NCI-H1436 treated with DMSO at 0.1 percent for 48 hours (cell line): ENCODE results near the gene METAP2.
"Not testable (repeated sequence)": the region's sequence is repeated elsewhere in the genome, so short reads cannot be mapped to it uniquely, and the experiment has no call there.

ENCODE experiments used
- DNase-seq: peaks from one replicate; lab custom pipeline; 2025; lab: John Stamatoyannopoulos, UW

Gene METAP2

GRCh38 chr12:95462551-95462950 is 11.4 kb upstream of the METAP2 start:
- DNase-seq: no peak

GRCh38 chr12:95463050-95463449 is 10.9 kb upstream of the METAP2 start:
- DNase-seq: no peak

GRCh38 chr12:95463776-95464175 is 10.2 kb upstream of the METAP2 start:
- DNase-seq: not testable (repeated sequence)

GRCh38 chr12:95465275-95465674 is 8.7 kb upstream of the METAP2 start:
- no peak for DNase-seq

- no peak for DNase-seq
Observed at GRCh38 chr12:95470300-95470699, 3.7 kb upstream of the METAP2 start.

- no peak for DNase-seq
Observed at GRCh38 chr12:95473231-95473883, 595 bp upstream of the METAP2 start.

GRCh38 chr12:95474660-95474958 is 657 bp downstream of the METAP2 start:
- DNase-seq: no peak

- no peak for DNase-seq
Observed at GRCh38 chr12:95480230-95480629, 6.3 kb downstream of the METAP2 start.

- no peak for DNase-seq
Observed at GRCh38 chr12:95481072-95481471, 7.1 kb downstream of the METAP2 start.

GRCh38 chr12:95481888-95482287 is 7.9 kb downstream of the METAP2 start:
- DNase-seq: no peak

- DNase-seq: not testable (repeated sequence)
Observed at GRCh38 chr12:95482564-95482963, 8.6 kb downstream of the METAP2 start.

GRCh38 chr12:95484524-95484923 is 10.6 kb downstream of the METAP2 start:
- DNase-seq: no peak

- no peak for DNase-seq
Observed at GRCh38 chr12:95487024-95487423, 13.1 kb downstream of the METAP2 start.

- DNase-seq: no peak
Observed at GRCh38 chr12:95492462-95492861, 18.5 kb downstream of the METAP2 start.

GRCh38 chr12:95494888-95495287 is 20.9 kb downstream of the METAP2 start:
- no peak for DNase-seq

- DNase-seq: no peak
Observed at GRCh38 chr12:95495433-95495832, 21.5 kb downstream of the METAP2 start.

- no peak for DNase-seq
Observed at GRCh38 chr12:95497031-95497430, 23.1 kb downstream of the METAP2 start.

- DNase-seq: no peak
Observed at GRCh38 chr12:95498968-95499367, 25.0 kb downstream of the METAP2 start.

GRCh38 chr12:95499772-95500171 is 25.8 kb downstream of the METAP2 start:
- DNase-seq: no peak

GRCh38 chr12:95504140-95504539 is 30.2 kb downstream of the METAP2 start:
- no peak for DNase-seq

GRCh38 chr12:95505039-95505438 is 31.1 kb downstream of the METAP2 start:
- no peak for DNase-seq

GRCh38 chr12:95506707-95507523 is 33.0 kb downstream of the METAP2 start:
- DNase-seq: no peak

GRCh38 chr12:95509300-95509699 is 35.3 kb downstream of the METAP2 start:
- DNase-seq: no peak

GRCh38 chr12:95511977-95512376 is 38.0 kb downstream of the METAP2 start:
- DNase-seq: no peak
